Right lobe of liver (tissue), 6 donors: Measurements from ENCODE around the gene LRP6. TPM values are rescaled to one million over a fixed set of nuclear protein-coding genes. Genes with fewer than 3 reads are reported as not detected.
"Not testable (repeated sequence)": the region's sequence is repeated elsewhere in the genome, so short reads cannot be mapped to it uniquely, and the experiment has no call there.

Source experiments
- ATAC-seq, 4 donors: fragments of 200-7000 bp; cut with Tn5 transposase; one replicate each; pipeline ENCODE4 v1.9.1; 2020; ENCODE audit warnings: mild to moderate bottlenecking in 4 of 4, moderate library complexity in 4 of 4
- DNase-seq, 3 donors: peaks; one replicate each; pipeline ENCODE4 v3.0.0-alpha.2; 2020
- H3K27ac ChIP-seq, 3 donors: fragments of 200-600 bp; one replicate each; pipeline ENCODE4 v1.8.0; 2022
- H3K27me3 ChIP-seq, 2 donors: fragments of 200-600 bp; one replicate each; pipeline ENCODE4 v1.8.0; 2022
- H3K36me3 ChIP-seq, 4 donors: fragments of 200-600 bp; sonication (generic) in 1 of 4; one replicate each; pipeline versions ENCODE4 v1.5.1 to v1.8.0; 2017 to 2022; ENCODE audit warnings: control low read depth in 1 of 4
- H3K4me1 ChIP-seq, 4 donors: fragments of 200-600 bp; sonication (generic) in 1 of 4; one replicate each; pipeline versions ENCODE4 v1.5.1 to v1.8.0; 2017 to 2022; ENCODE audit warnings: control low read depth in 1 of 4
- H3K4me3 ChIP-seq, 3 donors: fragments of 200-600 bp; one replicate each; pipeline ENCODE4 v1.8.0; 2022
- H3K9me3 ChIP-seq, 4 donors: fragments of 200-600 bp; sonication (generic) in 1 of 4; one replicate each; pipeline versions ENCODE4 v1.5.1 to v1.8.0; 2017 to 2022; ENCODE audit warnings: control low read depth in 1 of 4
- CTCF ChIP-seq, 4 donors: fragments of 200-600 bp in 3 of 4; fragments of 450-650 bp in 1 of 4; IDR thresholded peaks; one replicate each; pipeline versions ENCODE4 v1.5.1 to v1.8.0; 2016 to 2022; ENCODE audit warnings: antibody characterized with exemption in 4 of 4, mild to moderate bottlenecking in 2 of 4
- POLR2A ChIP-seq: fragments of 450-650 bp; IDR thresholded peaks from one replicate; pipeline ENCODE4 v1.6.1; 2017; ENCODE audit warnings: antibody characterized with exemption, mild to moderate bottlenecking
- WGBS: methylation state at CpG from one replicate; pipeline ENCODE4 v1.1.6; 2018; ENCODE audit warnings: low coverage, low lambda C conversion rate; ENCODE audit not compliant: insufficient coverage; ENCODE audit errors: missing lambda C conversion rate; 5-methylcytosine and 5-hydroxymethylcytosine counted together
- intact Hi-C, 2 donors: fragments of 100-400 bp; cut with DNase I; formaldehyde crosslinking; loops; one replicate each; pipeline versions ENCODE4 v1.11.2 to v1.14.1; 2022
- total RNA-seq, 6 experiments: library from RNA; depleted of rRNA in 2 of 6; stranded (reverse); fragments of >200 nt in 2 of 6; fragmentation: NEBNext Ultra II Directional in 3 of 6; extraction: Animal tissue kit (Norgen Biotek cat#: 25700) in 3 of 6; gene quantifications; one replicate each; pipeline versions ENCODE4 v1.1.0 to v1.2.4, GENCODE V29; 2016 to 2023
- donor health status: DM: no; HTN: yes; CAD: no.
- donor health status: DM: no; HTN: no; CAD: no.
- donor health status: DM: no; HTN: no; CAD: no.
- donor health status: DM: no; HTN: yes; CAD: no.
- donor health status: DM: no; HTN: yes; CAD: no.

Gene LRP6
- total RNA-seq, 6 experiments from 2014 or later = 19.9 to 32.5 (median 22.2) TPM

GRCh38 chr12:12157424-12157823 lies 109.4 kb downstream of the LRP6 start:
- Histone ChIP-seq H3K27ac (no peak overlapping the region), H3K9me3 (no peaks in the 10 kb centered on the region), H3K36me3 (peaks cover 0 to 18% (median 0%) of the 10 kb centered on the region in 4 donors), H3K4me3 (no peak overlapping the region), H3K27me3 (no peaks in the 10 kb centered on the region), H3K4me1 (peaks cover 0 to 4% (median 0%) of the 10 kb centered on the region in 4 donors)
- peak in 2 of 4 donors; percentile 45 to 58 for ATAC-seq
- no peak for TF ChIP-seq CTCF (IDR thresholded peaks at IDR 0.05)
- TF ChIP-seq POLR2A = no peak
- 100% methylated on average over 1 of the region's 1 CpG for WGBS
- intact Hi-C loops = no loop called here
- no peak for DNase-seq

GRCh38 chr12:12156828-12157227 lies 110.0 kb downstream of the LRP6 start:
- TF ChIP-seq CTCF (IDR thresholded peaks at IDR 0.05) = no peak
- no peak for TF ChIP-seq POLR2A
- ATAC-seq (no peak), DNase-seq (no peak)
- Histone ChIP-seq H3K4me1 (peaks cover 0 to 4% (median 0%) of the 10 kb centered on the region in 4 donors), H3K36me3 (peaks cover 0 to 14% (median 0%) of the 10 kb centered on the region in 4 donors), H3K27me3 (no peaks in the 10 kb centered on the region), H3K27ac (no peak overlapping the region), H3K4me3 (no peak overlapping the region), H3K9me3 (no peaks in the 10 kb centered on the region)
- intact Hi-C loops = no loop called here
- WGBS = 88% methylated on average over 2 of the region's 2 CpGs

GRCh38 chr12:12156116-12156515 lies 110.7 kb downstream of the LRP6 start:
- TF ChIP-seq POLR2A (no peak), CTCF (IDR thresholded peaks at IDR 0.05) (no peak)
- H3K4me3 ChIP-seq = no peak overlapping the region
- no peaks in the 10 kb centered on the region for H3K9me3 ChIP-seq
- peaks cover 0 to 4% (median 0%) of the 10 kb centered on the region in 4 donors for H3K4me1 ChIP-seq
- no peak for ATAC-seq
- intact Hi-C loops = no loop called here
- peaks cover 0 to 19% (median 0%) of the 10 kb centered on the region in 4 donors for H3K36me3 ChIP-seq
- no peak for DNase-seq
- H3K27ac ChIP-seq = no peak overlapping the region
- WGBS = 81% methylated on average over 6 of the region's 6 CpGs
- H3K27me3 ChIP-seq = no peaks in the 10 kb centered on the region

- peaks cover 0 to 24% (median 7%) of the 10 kb centered on the region in 4 donors for H3K36me3 ChIP-seq
- 90% methylated on average over 3 of the region's 3 CpGs for WGBS
- TF ChIP-seq CTCF (IDR thresholded peaks at IDR 0.05) = no peak
- no peak for TF ChIP-seq POLR2A
- no peaks in the 10 kb centered on the region for H3K4me1 ChIP-seq
- no peak overlapping the region for H3K27ac ChIP-seq
- H3K4me3 ChIP-seq = no peak overlapping the region
- no peaks in the 10 kb centered on the region for H3K9me3 ChIP-seq
- intact Hi-C loops = no loop called here
- no peaks in the 10 kb centered on the region for H3K27me3 ChIP-seq
- no peak for DNase-seq
- ATAC-seq = no peak
Measured at GRCh38 chr12:12153596-12153995, 113.2 kb downstream of the LRP6 start.

- Histone ChIP-seq H3K4me3 (no peak overlapping the region), H3K36me3 (peaks cover 0 to 37% (median 12%) of the 10 kb centered on the region in 4 donors), H3K27me3 (no peaks in the 10 kb centered on the region), H3K27ac (no peak overlapping the region), H3K9me3 (no peaks in the 10 kb centered on the region), H3K4me1 (no peaks in the 10 kb centered on the region)
- ATAC-seq (no peak), DNase-seq (no peak)
- TF ChIP-seq POLR2A (no peak), CTCF (IDR thresholded peaks at IDR 0.05) (no peak)
- intact Hi-C loops = no loop called here
- WGBS = 100% methylated on average over 6 of the region's 6 CpGs
Measured at GRCh38 chr12:12147111-12147510, 119.7 kb downstream of the LRP6 start.

- DNase-seq, H3K27me3 ChIP-seq, intact Hi-C loops, H3K4me3 ChIP-seq, ATAC-seq, H3K9me3 ChIP-seq, H3K27ac ChIP-seq, H3K4me1 ChIP-seq: not testable (repeated sequence)
- 0% methylated on average over 1 of the region's 1 CpG for WGBS
- peaks cover 0 to 28% (median 5%) of the 10 kb centered on the region in 4 donors for H3K36me3 ChIP-seq
Measured at GRCh38 chr12:12144531-12144930, 122.3 kb downstream of the LRP6 start.
